ENCODE data around the gene MBNL2. TPM values are rescaled to one million over a fixed set of nuclear protein-coding genes. Genes with fewer than 3 reads are reported as not detected.

MBNL2 gene
- total RNA-seq, 1 donor: 69.8 TPM

DNA sequence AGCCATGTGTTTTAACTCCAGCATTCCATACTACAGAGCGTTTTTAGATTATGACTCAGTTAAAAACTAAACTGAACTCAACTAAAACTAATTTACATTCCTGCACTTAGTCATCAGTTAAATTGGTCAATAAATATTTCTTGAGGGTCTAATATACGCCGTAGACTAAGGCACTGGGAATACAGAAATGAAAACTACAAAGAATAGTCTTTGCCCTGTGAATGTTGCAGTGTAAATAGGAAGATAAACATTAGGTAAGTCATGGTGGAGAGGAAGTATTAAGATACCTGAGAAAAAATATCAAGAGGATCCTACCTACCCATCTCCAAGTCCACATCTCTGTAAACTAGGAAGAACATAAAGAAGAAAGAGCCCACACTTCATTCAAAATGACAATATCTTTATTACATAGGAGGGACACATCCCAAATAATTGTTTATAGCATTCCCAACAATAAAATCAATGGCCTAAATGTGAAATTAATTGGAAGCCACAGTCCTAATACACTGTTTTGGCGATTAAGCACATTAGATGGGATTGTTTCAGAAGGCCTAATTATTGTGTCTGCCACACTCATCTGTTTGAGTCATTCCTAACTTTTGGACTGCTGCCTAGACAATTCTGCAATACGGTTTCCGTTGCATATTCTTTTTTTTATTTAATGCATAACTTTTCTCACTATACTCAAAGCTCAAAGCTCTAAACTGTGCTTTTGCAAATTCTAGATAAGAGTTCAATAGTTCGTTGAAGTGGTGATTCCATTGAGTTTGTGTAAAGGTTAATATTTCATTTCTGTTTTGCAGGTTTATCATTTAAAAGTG lies 52.9 kb downstream of the MBNL2 start:
- Histone ChIP-seq H3K27ac (ENCODE audit: low read depth, low read length) (peak overlapping the region; percentile 89), H3K4me2 (ENCODE audit: insufficient read depth, low read length) (peak overlapping the region; percentile 54), H2AFZ (ENCODE audit: low read length) (no peak overlapping the region), H3K9me3 (ENCODE audit: low read depth, low read length) (no peaks in the 10 kb centered on the region), H3K27me3 (ENCODE audit: insufficient read depth, low read length) (no peaks in the 10 kb centered on the region), H3K79me2 (ENCODE audit: insufficient read depth, low read length) (peaks cover 44% of the 10 kb centered on the region), H4K20me1 (ENCODE audit: insufficient read depth, low read length) (peaks cover 10% of the 10 kb centered on the region), H3K4me3 (ENCODE audit: insufficient read depth, low read length) (no peak overlapping the region), H3K36me3 (ENCODE audit: insufficient read depth, low read length) (peaks cover 16% of the 10 kb centered on the region), H3K4me1 (ENCODE audit: insufficient read depth, low read length) (peaks cover 67% of the 10 kb centered on the region)
- DNase-seq (ENCODE audit: insufficient read length, low spot score, missing footprints): no peak
- TF ChIP-seq, protein P1, sequence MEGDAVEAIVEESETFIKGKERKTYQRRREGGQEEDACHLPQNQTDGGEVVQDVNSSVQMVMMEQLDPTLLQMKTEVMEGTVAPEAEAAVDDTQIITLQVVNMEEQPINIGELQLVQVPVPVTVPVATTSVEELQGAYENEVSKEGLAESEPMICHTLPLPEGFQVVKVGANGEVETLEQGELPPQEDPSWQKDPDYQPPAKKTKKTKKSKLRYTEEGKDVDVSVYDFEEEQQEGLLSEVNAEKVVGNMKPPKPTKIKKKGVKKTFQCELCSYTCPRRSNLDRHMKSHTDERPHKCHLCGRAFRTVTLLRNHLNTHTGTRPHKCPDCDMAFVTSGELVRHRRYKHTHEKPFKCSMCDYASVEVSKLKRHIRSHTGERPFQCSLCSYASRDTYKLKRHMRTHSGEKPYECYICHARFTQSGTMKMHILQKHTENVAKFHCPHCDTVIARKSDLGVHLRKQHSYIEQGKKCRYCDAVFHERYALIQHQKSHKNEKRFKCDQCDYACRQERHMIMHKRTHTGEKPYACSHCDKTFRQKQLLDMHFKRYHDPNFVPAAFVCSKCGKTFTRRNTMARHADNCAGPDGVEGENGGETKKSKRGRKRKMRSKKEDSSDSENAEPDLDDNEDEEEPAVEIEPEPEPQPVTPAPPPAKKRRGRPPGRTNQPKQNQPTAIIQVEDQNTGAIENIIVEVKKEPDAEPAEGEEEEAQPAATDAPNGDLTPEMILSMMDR (IDR thresholded peaks at IDR 0.05; ENCODE audit: extremely low read depth, low read depth, low read length): no peak

DNA sequence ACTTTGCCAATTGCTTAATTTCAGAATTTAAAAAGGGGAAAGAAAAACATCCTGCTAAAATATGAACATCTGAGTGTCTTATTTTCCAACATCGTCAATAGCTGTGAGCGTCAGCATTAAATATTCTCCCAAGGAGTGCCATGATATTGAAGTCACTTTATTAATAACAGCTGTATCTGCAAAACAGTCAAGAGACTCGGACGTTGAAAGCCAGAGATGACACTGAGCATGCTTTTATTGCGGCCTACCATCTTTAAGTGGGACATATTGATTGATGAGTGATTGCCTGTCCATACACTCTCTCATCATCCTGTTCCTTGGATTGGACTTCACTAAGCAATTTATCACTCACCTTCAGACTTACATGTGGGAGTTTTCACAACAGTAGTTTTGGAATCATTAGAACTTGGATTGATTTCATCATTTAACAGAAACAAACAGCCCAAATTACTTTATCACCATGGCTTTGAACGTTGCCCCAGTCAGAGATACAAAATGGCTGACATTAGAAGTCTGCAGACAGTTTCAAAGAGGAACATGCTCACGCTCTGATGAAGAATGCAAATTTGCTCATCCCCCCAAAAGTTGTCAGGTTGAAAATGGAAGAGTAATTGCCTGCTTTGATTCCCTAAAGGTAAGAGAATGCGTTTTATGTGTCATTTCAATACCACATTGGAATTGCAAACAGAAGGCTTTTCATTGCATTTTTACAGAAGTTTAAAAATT lies 53.8 kb downstream of the MBNL2 start:
- Histone ChIP-seq H4K20me1 (ENCODE audit: insufficient read depth, low read length) (peaks cover 12% of the 10 kb centered on the region), H3K4me3 (ENCODE audit: insufficient read depth, low read length) (no peak overlapping the region), H3K9me3 (ENCODE audit: low read depth, low read length) (no peaks in the 10 kb centered on the region), H3K79me2 (ENCODE audit: insufficient read depth, low read length) (peaks cover 45% of the 10 kb centered on the region), H3K4me2 (ENCODE audit: insufficient read depth, low read length) (peak overlapping the region; percentile 54), H2AFZ (ENCODE audit: low read length) (no peak overlapping the region), H3K4me1 (ENCODE audit: insufficient read depth, low read length) (peaks cover 75% of the 10 kb centered on the region), H3K27me3 (ENCODE audit: insufficient read depth, low read length) (no peaks in the 10 kb centered on the region), H3K36me3 (ENCODE audit: insufficient read depth, low read length) (peaks cover 16% of the 10 kb centered on the region), H3K27ac (ENCODE audit: low read depth, low read length) (peak overlapping the region; percentile 89)
- no peak for DNase-seq (ENCODE audit: insufficient read length, low spot score, missing footprints)
- TF ChIP-seq, protein P1 (IDR thresholded peaks at IDR 0.05; ENCODE audit: extremely low read depth, low read depth, low read length): no peak

DNA sequence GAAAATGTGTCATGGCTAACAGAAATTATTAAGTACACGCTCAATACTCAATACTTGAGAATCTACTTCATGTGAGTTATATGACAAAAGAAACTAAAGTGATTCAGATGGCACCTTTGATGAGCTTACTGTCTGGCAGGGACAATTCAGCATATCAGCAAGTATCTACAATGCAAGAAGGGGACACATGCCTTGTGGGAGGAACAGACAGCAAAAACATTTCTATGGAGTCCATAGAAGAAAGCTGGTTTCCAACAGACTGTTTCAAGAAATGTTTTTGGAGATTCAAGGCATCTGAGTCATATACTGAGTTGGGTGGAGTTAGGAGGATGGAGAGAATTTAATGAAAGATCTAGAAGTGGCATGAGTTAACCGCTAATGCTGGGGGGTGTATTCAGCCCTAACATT lies 54.7 kb downstream of the MBNL2 start:
- peak overlapping the region; percentile 22 for H3K4me2 ChIP-seq (ENCODE audit: insufficient read depth, low read length)
- H4K20me1 ChIP-seq (ENCODE audit: insufficient read depth, low read length): peaks cover 15% of the 10 kb centered on the region
- H3K79me2 ChIP-seq (ENCODE audit: insufficient read depth, low read length): peaks cover 50% of the 10 kb centered on the region
- H3K27me3 ChIP-seq (ENCODE audit: insufficient read depth, low read length): no peaks in the 10 kb centered on the region
- no peak overlapping the region for H2AFZ ChIP-seq (ENCODE audit: low read length)
- TF ChIP-seq, protein P1 (IDR thresholded peaks at IDR 0.05; ENCODE audit: extremely low read depth, low read depth, low read length): no peak
- no peaks in the 10 kb centered on the region for H3K9me3 ChIP-seq (ENCODE audit: low read depth, low read length)
- H3K4me1 ChIP-seq (ENCODE audit: insufficient read depth, low read length): peaks cover 75% of the 10 kb centered on the region
- H3K27ac ChIP-seq (ENCODE audit: low read depth, low read length): peak overlapping the region; percentile 57
- DNase-seq (ENCODE audit: insufficient read length, low spot score, missing footprints): peak; percentile 63
- H3K4me3 ChIP-seq (ENCODE audit: insufficient read depth, low read length): no peak overlapping the region
- peaks cover 16% of the 10 kb centered on the region for H3K36me3 ChIP-seq (ENCODE audit: insufficient read depth, low read length)

Measured in osteoblast (primary cell).